Measurements from ENCODE around the gene SLC39A8.

The SLC39A8 gene

DNA sequence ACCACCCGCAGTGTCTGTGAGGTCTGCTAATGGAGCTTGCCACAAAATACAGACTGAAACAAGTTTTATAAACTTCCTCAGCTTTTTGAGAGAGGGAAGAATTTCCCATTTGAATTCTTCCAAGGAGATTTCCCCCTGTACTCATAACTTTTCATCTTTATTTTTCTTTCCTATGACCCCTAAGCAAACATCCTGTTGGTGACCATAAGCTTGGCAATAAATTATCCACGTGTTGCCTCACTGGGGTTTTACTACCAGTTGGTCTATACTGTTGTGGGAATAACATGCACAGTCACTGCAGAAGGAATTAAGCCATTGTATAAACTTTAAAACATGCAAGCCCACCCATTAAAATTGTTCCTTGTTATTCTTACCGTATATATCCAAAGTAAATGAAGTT, 86.2 kb downstream of the SLC39A8 start:
- TF ChIP-seq EZH2phosphoT487 (IDR thresholded peaks at IDR 0.05; ENCODE audit: low read depth), result no peak
- TF ChIP-seq, protein P1, sequence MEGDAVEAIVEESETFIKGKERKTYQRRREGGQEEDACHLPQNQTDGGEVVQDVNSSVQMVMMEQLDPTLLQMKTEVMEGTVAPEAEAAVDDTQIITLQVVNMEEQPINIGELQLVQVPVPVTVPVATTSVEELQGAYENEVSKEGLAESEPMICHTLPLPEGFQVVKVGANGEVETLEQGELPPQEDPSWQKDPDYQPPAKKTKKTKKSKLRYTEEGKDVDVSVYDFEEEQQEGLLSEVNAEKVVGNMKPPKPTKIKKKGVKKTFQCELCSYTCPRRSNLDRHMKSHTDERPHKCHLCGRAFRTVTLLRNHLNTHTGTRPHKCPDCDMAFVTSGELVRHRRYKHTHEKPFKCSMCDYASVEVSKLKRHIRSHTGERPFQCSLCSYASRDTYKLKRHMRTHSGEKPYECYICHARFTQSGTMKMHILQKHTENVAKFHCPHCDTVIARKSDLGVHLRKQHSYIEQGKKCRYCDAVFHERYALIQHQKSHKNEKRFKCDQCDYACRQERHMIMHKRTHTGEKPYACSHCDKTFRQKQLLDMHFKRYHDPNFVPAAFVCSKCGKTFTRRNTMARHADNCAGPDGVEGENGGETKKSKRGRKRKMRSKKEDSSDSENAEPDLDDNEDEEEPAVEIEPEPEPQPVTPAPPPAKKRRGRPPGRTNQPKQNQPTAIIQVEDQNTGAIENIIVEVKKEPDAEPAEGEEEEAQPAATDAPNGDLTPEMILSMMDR (IDR thresholded peaks at IDR 0.05; ENCODE audit: low read depth, low read length), result no peak
- no peaks in the 10 kb centered on the region for H3K36me3 ChIP-seq (replicated peaks; ENCODE audit: low read depth, low read length)
- H3K9me3 ChIP-seq (ENCODE audit: insufficient read depth, low read length), result no peaks in the 10 kb centered on the region
- no peak overlapping the region for H3K27ac ChIP-seq (ENCODE audit: low read length)
- no peaks in the 10 kb centered on the region for H3K79me2 ChIP-seq (ENCODE audit: low read length)
- H4K20me1 ChIP-seq (ENCODE audit: insufficient read depth, low read length), result no peaks in the 10 kb centered on the region
- H2AFZ ChIP-seq (ENCODE audit: low read depth, low read length), result no peak overlapping the region
- peaks cover 4% of the 10 kb centered on the region; the same call in 1 of the 2 replicates for H3K4me1 ChIP-seq (ENCODE audit: low read length)
- H3K4me3 ChIP-seq (ENCODE audit: low read length), result no peak overlapping the region
- no peaks in the 10 kb centered on the region for H3K27me3 ChIP-seq (ENCODE audit: low read depth, low read length)
- H3K9ac ChIP-seq (ENCODE audit: low read length), result no peak overlapping the region
- no peak overlapping the region for H3K4me2 ChIP-seq (ENCODE audit: low read length)

GRCh38 chr4:102256321-102256720, 89.0 kb downstream of the SLC39A8 start:
- no peak overlapping the region for H3K27ac ChIP-seq (ENCODE audit: low read length)
- no peaks in the 10 kb centered on the region for H3K79me2 ChIP-seq (ENCODE audit: low read length)
- no peak for TF ChIP-seq EZH2phosphoT487 (IDR thresholded peaks at IDR 0.05; ENCODE audit: low read depth)
- no peaks in the 10 kb centered on the region for H3K36me3 ChIP-seq (replicated peaks; ENCODE audit: low read depth, low read length)
- H3K27me3 ChIP-seq (ENCODE audit: low read depth, low read length), result no peaks in the 10 kb centered on the region
- H3K4me1 ChIP-seq (ENCODE audit: low read length), result no peaks in the 10 kb centered on the region
- H4K20me1 ChIP-seq (ENCODE audit: insufficient read depth, low read length), result no peaks in the 10 kb centered on the region
- no peak overlapping the region for H2AFZ ChIP-seq (ENCODE audit: low read depth, low read length)
- no peak overlapping the region for H3K9ac ChIP-seq (ENCODE audit: low read length)
- no peaks in the 10 kb centered on the region for H3K9me3 ChIP-seq (ENCODE audit: insufficient read depth, low read length)
- H3K4me2 ChIP-seq (ENCODE audit: low read length), result no peak overlapping the region
- H3K4me3 ChIP-seq (ENCODE audit: low read length), result no peak overlapping the region

GRCh38 chr4:102253860-102254259, 91.4 kb downstream of the SLC39A8 start:
- Histone ChIP-seq H3K79me2 (ENCODE audit: low read length) (no peaks in the 10 kb centered on the region), H3K9ac (ENCODE audit: low read length) (no peak overlapping the region), H3K4me1 (ENCODE audit: low read length) (no peaks in the 10 kb centered on the region), H3K4me2 (ENCODE audit: low read length) (no peak overlapping the region), H3K9me3 (ENCODE audit: insufficient read depth, low read length) (no peaks in the 10 kb centered on the region), H3K36me3 (replicated peaks; ENCODE audit: low read depth, low read length) (no peaks in the 10 kb centered on the region), H2AFZ (ENCODE audit: low read depth, low read length) (no peak overlapping the region), H3K27me3 (ENCODE audit: low read depth, low read length) (no peaks in the 10 kb centered on the region), H3K27ac (ENCODE audit: low read length) (no peak overlapping the region), H3K4me3 (ENCODE audit: low read length) (no peak overlapping the region), H4K20me1 (ENCODE audit: insufficient read depth, low read length) (no peaks in the 10 kb centered on the region)
- TF ChIP-seq, protein P1 (IDR thresholded peaks at IDR 0.05; ENCODE audit: low read depth, low read length), result no peak

DNA sequence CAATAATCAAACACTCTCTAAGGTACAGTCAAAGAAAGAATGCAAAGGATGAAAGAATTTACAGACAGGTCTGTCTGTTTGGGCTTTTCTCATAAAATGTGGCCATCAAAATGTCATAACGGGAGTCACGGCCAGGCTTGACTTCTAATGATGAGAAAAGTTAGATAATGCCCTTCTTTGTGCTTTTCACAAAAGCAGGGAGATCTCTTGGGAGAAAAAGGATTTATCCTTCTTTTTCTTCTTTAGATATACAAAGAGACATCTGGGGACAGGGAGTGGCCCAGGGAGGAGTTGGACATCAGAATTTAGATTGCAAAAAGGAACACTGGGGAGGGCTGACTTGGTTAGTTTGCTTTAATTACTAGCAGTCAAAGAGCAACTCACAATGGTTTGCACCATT, 93.1 kb downstream of the SLC39A8 start:
- H3K9me3 ChIP-seq (ENCODE audit: insufficient read depth, low read length), result no peaks in the 10 kb centered on the region
- H3K27ac ChIP-seq (ENCODE audit: low read length), result no peak overlapping the region
- H3K4me1 ChIP-seq (ENCODE audit: low read length), result no peaks in the 10 kb centered on the region
- no peak overlapping the region for H3K4me3 ChIP-seq (ENCODE audit: low read length)
- H3K79me2 ChIP-seq (ENCODE audit: low read length), result no peaks in the 10 kb centered on the region
- H2AFZ ChIP-seq (ENCODE audit: low read depth, low read length), result no peak overlapping the region
- H3K9ac ChIP-seq (ENCODE audit: low read length), result no peak overlapping the region
- TF ChIP-seq EZH2phosphoT487 (IDR thresholded peaks at IDR 0.05; ENCODE audit: low read depth), result no peak
- TF ChIP-seq, protein P1 (IDR thresholded peaks at IDR 0.05; ENCODE audit: low read depth, low read length), result no peak
- H3K27me3 ChIP-seq (ENCODE audit: low read depth, low read length), result no peaks in the 10 kb centered on the region
- H3K4me2 ChIP-seq (ENCODE audit: low read length), result no peak overlapping the region
- H4K20me1 ChIP-seq (ENCODE audit: insufficient read depth, low read length), result no peaks in the 10 kb centered on the region
- H3K36me3 ChIP-seq (replicated peaks; ENCODE audit: low read depth, low read length), result no peaks in the 10 kb centered on the region

DNA sequence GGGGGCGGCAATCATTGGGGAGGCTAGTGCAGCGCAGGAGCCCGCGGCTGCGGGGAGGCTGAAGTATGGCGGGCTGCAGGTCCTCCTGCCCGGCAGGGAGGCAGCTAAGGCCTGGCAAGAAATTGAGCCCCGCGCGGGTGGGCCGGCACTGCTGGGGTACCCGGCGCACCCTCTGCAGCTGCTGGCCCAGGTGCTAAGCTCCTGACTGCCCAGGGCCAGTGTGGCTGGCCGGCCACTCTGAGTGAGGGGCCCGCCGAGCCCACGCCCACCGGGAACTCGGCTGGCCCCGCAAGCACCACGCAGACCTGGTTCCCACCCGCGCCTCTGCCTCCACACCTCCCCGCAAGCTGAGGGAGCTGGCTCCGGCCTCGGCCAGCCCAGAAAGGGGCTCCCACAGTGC, 94.9 kb downstream of the SLC39A8 start:
- Histone ChIP-seq H3K36me3 (replicated peaks; ENCODE audit: low read depth, low read length) (no peaks in the 10 kb centered on the region), H3K4me3 (ENCODE audit: low read length) (no peak overlapping the region), H4K20me1 (ENCODE audit: insufficient read depth, low read length) (no peaks in the 10 kb centered on the region), H3K79me2 (ENCODE audit: low read length) (no peaks in the 10 kb centered on the region), H2AFZ (ENCODE audit: low read depth, low read length) (no peak overlapping the region), H3K27me3 (ENCODE audit: low read depth, low read length) (no peaks in the 10 kb centered on the region), H3K9me3 (ENCODE audit: insufficient read depth, low read length) (no peaks in the 10 kb centered on the region), H3K4me2 (ENCODE audit: low read length) (no peak overlapping the region), H3K27ac (ENCODE audit: low read length) (no peak overlapping the region), H3K4me1 (ENCODE audit: low read length) (no peaks in the 10 kb centered on the region), H3K9ac (ENCODE audit: low read length) (no peak overlapping the region)
- TF ChIP-seq, protein P1 (IDR thresholded peaks at IDR 0.05; ENCODE audit: low read depth, low read length), result no peak
- TF ChIP-seq EZH2phosphoT487 (IDR thresholded peaks at IDR 0.05; ENCODE audit: low read depth), result no peak

Data from OCI-LY3 (cell line).